Liver (tissue), 3 donors: ENCODE results near the gene COL4A1.

Source experiments
- ATF3 ChIP-seq: IDR thresholded peaks from 2 replicates; pipeline ENCODE4 v1.6.1; 2016; ENCODE audit warnings: antibody characterized with exemption
- CTCF ChIP-seq: fragments of 150-350 bp; IDR thresholded peaks from 2 replicates; pipeline ENCODE4 v1.5.1; 2017; ENCODE audit warnings: improper control_type of control experiment, low read depth, low read length; ENCODE audit not compliant: missing input control
- GABPA ChIP-seq, 2 donors: IDR thresholded peaks in 1 of 2; conservative IDR thresholded peaks in 1 of 2; 2 replicates each; pipeline ENCODE4 v1.6.1; 2016; ENCODE audit warnings: antibody characterized with exemption in 2 of 2, mild to moderate bottlenecking in 1 of 2, moderate library complexity in 1 of 2
- MAX ChIP-seq: IDR thresholded peaks from 2 replicates; pipeline ENCODE4 v1.6.1; 2016; ENCODE audit warnings: antibody characterized with exemption
- NR2F2 ChIP-seq: IDR thresholded peaks from 2 replicates; pipeline ENCODE4 v1.6.1; 2016; ENCODE audit warnings: antibody characterized with exemption
- RAD21 ChIP-seq, 2 donors: IDR thresholded peaks; 2 replicates each; pipeline ENCODE4 v1.6.1; 2016; ENCODE audit warnings: antibody characterized with exemption in 2 of 2, mild to moderate bottlenecking in 2 of 2
- RXRA ChIP-seq, 2 donors: IDR thresholded peaks; 2 replicates each; pipeline ENCODE4 v1.6.1; 2017 to 2018; ENCODE audit warnings: antibody characterized with exemption in 2 of 2, mild to moderate bottlenecking in 1 of 2
- SP1 ChIP-seq: IDR thresholded peaks from 2 replicates; pipeline ENCODE4 v1.6.1; 2018; ENCODE audit warnings: antibody characterized with exemption, mild to moderate bottlenecking
- YY1 ChIP-seq: IDR thresholded peaks from 2 replicates; pipeline ENCODE4 v1.6.1; 2016; ENCODE audit warnings: antibody characterized with exemption, mild to moderate bottlenecking
- donor health status: healthy.
- donor health status: healthy.

- TF ChIP-seq MAX: no peak
- no peak for TF ChIP-seq RAD21 (IDR thresholded peaks at IDR 0.05)
- TF ChIP-seq CTCF: no peak
- no peak for TF ChIP-seq GABPA (IDR thresholded peaks at IDR 0.05 in 1 of 2, conservative IDR thresholded peaks at IDR 0.05 in 1 of 2)
- TF ChIP-seq RXRA (IDR thresholded peaks at IDR 0.05): no peak
- TF ChIP-seq ATF3: no peak
- no peak for TF ChIP-seq NR2F2
- no peak for TF ChIP-seq YY1
- TF ChIP-seq SP1: no peak
These were observed 16.8 kb downstream of the COL4A1 start for GRCh38 chr13:110290153-110290552.
